Panc1 (cell line): ENCODE results near the gene TBX1.

Experiments used
- POLR2AphosphoS5 ChIP-seq: IDR thresholded peaks from 2 replicates; pipeline ENCODE4 v1.6.1; 2012; ENCODE audit warnings: mild to moderate bottlenecking, low read depth, low read length, moderate library complexity
- SIN3A ChIP-seq: IDR thresholded peaks from 2 replicates; pipeline ENCODE4 v1.6.1; 2012; ENCODE audit warnings: low read depth, mild to moderate bottlenecking, low read length, moderate library complexity, borderline replicate concordance; ENCODE audit not compliant: insufficient read depth
- TCF7L2 ChIP-seq: IDR thresholded peaks from 2 replicates; pipeline ENCODE4 v1.6.1; 2011; ENCODE audit warnings: mild to moderate bottlenecking, low read depth, low read length, inconsistent platforms
- TF ChIP-seq, protein P1 (sequence below): fragments of 450-650 bp; IDR thresholded peaks from 2 replicates; pipeline ENCODE4 v1.5.1; 2017; ENCODE audit warnings: mild to moderate bottlenecking

DNA sequence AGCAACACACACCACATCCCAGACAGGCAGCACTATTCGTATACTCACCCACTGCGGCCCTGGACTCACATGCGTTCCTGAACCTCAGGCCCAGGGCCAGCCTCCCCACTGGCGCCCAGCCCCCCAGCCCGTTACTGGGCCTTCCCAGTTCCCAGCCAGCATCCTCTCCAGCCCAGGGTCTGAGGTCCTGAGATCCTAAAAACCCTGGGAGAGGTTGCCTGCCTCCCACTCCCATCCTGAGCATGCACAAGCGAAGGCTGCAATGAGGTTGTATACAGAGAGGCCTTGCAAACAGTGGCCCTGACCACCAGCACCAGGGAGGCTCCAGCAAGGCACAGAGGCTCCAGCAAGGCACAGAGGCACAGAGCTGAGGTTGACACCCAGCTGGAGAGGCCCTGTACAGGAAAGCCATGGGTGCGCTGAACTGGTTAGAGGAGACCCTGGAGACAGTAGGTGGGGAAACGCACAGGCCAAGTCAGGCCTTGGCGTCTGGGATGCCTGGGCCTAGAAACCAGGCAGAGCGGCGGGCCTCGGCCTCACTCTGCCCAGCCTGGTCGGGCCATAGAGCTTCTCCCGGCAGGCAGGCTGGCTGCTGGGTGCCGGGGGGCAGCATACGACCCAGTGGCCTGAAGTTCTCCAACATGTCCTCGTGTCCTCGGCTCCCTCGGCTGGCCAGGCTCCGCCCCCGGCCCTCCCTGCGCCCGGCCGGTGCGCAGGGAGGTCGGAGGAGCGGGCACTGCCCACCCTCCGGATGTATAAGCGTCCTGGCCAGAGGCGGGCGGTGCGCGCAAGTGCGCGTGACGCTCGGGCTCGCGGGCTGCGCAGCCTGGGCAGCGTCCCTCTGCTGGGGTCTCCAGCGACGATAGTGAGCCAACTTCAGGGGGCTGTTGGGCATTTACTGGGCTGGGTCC, 2.3 kb upstream of the TBX1 start:
- peak; percentile 52; the same call in 1 of the 2 replicates for TF ChIP-seq POLR2AphosphoS5
- TF ChIP-seq, protein P1, sequence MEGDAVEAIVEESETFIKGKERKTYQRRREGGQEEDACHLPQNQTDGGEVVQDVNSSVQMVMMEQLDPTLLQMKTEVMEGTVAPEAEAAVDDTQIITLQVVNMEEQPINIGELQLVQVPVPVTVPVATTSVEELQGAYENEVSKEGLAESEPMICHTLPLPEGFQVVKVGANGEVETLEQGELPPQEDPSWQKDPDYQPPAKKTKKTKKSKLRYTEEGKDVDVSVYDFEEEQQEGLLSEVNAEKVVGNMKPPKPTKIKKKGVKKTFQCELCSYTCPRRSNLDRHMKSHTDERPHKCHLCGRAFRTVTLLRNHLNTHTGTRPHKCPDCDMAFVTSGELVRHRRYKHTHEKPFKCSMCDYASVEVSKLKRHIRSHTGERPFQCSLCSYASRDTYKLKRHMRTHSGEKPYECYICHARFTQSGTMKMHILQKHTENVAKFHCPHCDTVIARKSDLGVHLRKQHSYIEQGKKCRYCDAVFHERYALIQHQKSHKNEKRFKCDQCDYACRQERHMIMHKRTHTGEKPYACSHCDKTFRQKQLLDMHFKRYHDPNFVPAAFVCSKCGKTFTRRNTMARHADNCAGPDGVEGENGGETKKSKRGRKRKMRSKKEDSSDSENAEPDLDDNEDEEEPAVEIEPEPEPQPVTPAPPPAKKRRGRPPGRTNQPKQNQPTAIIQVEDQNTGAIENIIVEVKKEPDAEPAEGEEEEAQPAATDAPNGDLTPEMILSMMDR: no peak
- TF ChIP-seq SIN3A: peak; percentile 74; the same call in 1 of the 2 replicates
- no peak for TF ChIP-seq TCF7L2
